ENCODE data around the gene TMEM9.

The TMEM9 gene

DNA sequence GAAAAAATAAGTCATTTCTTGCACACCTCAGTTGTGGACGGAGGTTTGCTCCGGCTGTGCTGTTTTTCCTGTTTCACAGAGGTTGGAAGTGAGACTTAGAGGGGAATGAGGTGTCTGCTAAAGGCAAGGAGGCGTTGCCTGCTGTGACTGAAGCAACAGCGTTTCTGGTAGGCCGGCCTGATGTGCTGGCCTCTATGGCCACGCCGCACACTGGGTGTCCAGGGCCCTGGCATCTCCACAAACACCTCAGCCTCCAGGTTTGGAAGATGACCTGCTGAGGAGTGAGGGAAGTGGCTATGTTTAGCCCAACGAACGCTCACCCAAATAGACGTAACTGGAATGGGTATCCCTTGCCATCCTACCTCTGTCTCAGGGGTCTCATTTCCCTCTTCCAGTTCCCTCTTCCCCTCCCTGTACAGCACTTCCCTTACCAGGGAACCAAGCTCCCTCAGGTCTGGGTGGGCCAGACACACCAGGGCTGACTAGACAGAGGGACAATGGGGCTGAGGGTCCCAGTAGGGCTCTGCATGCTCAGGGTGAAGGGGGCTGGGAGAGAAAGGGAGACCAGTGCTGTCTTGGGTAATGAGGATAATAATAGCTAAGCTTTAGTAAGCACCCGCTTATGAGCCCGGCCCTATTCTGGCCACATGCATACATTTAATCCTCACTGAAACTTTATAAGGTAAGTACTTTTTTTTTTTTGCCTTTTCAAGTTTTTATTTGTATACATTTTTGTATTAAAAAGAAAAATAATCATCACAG lies 53.9 kb downstream of the TMEM9 start:
- no peak for DNase-seq

DNA sequence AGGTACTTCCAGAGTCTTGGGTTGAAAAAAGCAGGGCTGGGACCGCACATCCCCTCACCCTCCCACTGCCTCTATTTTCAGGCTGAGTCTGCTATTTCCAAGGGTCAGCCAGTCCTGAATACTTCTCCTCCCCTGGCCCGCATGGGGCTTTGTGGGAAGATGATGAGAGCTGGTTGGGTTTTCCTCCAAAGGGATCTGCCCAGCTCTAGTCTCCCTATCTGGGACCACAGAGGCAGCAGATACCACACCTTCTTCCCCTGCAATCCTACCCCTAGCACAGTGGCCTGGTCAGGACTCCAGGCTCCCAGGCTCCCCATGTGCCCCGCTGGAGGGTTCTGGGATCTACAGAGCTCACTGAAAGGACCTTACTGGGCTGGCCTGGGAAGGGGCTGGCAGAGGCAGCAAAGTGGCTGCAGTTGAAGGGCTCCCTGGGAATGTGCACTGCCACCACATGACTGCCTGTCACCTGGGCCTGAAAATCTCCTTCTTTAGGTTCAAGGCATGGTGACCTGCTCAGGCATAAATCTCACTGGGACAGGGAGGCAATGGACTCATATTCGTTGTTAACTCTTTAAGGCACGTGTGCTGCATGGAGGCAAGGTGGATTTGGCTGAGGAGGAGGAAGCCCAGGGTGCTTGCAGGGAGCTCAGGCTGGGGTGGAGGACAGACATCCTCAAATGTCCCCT lies 55.1 kb downstream of the TMEM9 start:
- no peak for DNase-seq

DNA sequence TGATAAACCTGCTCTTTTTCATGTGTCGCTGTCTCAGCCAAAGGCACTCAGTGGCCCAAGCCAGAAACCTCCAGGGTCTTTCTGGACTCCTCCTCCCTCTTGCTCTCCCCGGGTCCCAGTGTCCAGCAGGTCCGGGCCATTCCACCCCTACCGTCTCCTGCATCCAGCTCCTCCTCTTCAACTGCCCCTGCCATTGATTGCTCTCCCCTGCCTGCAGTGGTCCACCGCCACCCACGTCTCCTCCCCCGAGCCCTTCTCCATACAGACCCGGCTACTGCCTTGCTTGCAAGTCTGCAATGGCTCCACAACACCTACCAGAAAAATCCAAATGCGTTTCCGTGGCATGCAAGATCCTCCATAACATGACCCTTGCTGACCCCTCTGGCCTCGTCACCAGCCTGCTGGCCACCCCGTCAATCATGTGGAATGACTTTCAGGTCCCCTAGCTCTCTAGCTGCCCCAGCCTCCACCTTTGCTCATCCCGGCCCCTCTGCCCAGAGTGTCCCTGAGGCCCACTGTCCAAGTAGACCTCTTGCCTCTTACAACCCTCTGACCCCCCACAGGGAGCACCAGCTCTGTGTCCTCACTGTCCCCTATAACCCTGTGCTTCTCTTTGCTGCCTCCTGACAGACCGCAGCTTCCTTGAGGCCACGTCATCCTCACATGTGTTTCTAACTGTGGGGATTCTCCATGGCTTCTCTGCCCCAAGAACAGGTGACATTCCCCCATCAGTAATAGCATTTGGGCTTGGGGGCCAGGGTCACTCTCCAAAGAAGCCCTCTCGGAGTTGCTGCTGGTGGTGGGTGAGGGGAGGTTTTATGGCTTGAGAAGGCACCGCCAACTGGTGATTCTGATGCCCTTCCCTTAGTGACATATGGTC lies 57.1 kb downstream of the TMEM9 start:
- DNase-seq, result no peak

DNA sequence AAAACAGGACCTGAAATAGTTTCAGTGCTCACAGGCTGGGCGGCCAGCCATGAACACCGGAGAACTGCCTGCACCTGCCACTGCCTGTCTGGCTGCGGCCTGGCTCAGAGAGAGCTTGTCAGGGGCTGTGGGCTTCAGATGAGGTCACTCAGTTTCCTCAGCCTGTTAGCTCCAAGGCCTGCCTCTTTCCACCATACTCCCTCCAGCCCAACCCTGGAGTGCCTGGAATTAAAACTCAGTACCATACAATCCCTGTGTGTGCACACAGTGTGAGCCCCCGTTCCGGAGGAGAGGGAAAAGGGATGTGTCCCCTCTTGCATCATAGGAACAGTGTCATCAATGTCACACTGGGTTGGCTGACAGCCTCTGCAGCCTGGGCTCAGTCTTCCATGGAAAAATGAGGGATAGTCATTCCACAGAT lies 58.2 kb downstream of the TMEM9 start:
- no peak for DNase-seq

DNA sequence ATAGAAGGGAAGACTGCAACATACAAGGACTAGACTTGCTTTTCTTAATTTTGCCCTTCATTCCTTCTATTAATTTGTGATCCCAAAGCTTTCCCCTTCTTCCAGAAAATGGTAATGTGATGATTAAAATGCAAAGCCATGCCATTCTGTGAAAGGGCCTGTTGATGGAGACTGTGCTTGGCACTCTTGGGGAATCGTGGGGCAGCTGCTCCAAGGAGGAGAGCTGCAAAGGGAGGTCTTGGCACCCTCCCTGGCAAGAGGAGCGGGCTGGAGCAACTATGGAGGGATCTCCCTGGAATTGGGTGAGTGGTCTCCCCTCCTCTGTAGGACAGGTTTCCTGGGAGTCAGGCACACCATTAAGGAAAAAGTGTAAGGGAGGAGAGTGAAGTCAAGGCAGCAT lies 58.7 kb downstream of the TMEM9 start:
- DNase-seq, result no peak

DNA sequence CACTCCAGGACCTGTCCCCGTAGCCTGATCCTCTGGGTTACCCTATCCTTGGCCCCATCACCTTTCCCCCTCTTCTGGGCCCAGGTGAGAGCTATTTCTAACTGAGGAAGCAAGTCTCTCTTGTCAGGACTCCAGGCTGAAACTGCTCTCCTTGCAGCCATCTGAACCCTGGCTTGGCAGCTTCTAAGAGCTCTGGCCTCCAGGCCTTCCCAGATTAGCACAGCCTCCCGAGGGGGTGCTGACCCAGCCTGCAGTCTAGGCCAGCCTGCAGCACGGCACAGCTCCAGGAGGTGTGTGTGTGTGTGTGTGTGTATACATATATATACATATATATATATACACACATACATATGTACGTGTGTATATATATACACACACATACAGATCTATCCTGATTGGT lies 59.4 kb downstream of the TMEM9 start:
- DNase-seq, result no peak

DNA sequence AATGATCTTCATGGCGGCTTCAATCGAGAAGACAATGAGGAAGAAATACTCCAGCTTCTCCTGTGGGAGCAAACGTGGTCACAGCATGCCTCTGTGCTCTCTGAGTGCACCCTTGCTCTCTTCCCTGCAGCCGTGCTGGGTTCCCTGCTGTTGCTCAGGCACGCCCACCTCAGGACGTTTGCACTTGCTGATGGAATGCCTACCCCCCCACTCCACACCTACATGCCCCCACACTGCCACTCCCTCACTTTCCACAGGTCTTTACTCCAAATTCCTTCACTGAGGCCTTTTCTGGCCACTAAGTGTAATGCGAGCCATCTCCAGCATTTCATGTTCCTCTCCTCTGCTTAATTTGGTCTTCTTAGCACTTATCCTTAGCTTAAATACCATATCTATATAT lies 60.3 kb downstream of the TMEM9 start:
- DNase-seq, result no peak

DNA sequence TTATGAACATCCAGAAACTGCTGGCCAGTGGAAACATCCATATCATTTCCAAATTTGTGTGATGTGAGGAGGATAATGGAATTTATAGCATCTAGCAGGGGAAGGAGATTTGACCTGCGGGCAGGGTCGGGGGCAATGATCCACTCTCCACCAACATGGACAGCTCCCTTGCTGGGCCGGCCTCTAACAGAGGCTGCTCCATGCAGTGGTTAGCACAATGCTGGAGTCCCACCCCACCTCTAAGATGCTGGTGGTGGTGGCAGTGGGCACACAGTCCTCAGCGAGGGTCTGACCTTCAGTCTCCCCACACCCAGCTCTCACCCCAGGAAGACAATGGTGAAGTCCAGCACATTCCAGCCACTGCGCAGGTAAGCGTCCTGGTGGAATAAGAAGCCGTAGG lies 60.7 kb downstream of the TMEM9 start:
- no peak for DNase-seq

DNA sequence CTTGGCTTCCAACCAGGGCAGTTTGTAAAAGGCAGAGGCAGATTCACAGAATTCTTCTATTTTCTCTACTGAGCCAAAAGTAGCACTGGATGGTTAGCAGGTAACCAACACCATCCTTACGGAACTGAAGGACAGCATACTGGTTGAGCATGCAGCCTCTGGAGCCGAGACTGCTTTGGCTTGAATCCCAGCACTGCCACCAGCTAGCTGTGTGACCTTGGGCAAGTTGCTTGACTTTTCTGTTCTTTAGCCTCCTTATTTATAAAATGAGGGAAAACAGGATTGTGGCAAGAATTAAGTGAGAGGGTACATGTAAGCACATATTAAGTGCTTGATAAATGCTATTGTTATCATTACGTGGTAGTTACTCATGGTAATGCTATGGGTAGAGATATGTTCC lies 61.5 kb downstream of the TMEM9 start:
- no peak for DNase-seq

DNA sequence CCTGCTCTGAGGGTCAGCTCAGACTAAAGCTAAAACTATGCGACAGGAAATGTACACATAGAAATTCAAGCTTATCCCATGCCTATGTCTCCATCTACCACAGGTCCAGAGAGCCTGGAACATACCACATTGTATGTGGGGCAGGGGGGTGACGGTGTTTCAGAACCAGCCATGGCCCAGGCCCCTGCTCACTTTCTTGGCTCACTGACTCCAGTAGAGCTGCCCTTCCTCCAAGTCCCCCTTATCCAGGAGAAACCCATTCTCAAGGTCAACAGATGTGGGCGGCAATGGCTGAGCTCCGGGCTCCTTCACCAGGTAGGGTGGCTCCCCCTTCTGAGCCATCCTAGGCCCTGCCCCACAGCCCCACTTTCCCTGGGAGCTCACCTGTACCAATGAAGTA lies 63.0 kb downstream of the TMEM9 start:
- DNase-seq, result no peak

DNA sequence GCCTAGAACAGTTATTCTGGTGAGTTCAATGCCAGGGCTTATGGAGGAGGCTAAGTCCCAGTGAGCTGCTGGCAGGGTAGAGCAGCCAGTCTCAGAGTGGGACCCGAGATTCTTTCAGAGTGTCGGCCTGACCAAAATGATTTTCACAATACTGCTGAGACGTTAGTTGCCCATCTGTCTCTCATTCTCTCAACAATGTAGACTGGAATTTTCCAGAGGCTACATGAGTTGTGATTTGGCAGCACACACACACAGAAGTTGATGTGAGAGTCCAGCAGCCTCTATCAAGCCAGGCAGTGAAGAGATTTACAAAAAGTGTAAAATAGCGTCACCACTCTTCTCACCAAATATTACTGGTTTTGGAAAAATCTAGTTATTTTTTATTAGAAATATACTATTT lies 63.7 kb downstream of the TMEM9 start:
- no peak for DNase-seq

DNA sequence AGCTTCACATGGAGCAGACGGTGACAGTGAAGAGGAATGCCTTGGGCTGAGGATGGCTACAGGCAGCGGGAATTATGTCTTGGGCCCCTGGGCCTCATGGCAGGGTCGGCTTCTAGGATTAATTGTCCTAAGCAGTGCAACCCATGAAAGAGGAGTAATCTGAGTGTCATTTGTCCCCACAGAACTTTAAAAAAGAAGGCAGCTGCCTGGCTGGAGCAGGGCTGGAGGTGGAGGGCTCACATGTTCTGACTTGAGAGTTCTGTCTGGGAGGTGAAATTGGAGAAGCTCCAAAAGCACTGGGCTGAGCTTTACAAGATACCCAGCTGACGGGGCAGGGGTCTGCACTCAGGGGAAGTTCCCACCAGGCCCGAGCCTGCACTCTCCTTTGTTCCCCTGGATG lies 64.7 kb downstream of the TMEM9 start:
- DNase-seq, result no peak

DNA sequence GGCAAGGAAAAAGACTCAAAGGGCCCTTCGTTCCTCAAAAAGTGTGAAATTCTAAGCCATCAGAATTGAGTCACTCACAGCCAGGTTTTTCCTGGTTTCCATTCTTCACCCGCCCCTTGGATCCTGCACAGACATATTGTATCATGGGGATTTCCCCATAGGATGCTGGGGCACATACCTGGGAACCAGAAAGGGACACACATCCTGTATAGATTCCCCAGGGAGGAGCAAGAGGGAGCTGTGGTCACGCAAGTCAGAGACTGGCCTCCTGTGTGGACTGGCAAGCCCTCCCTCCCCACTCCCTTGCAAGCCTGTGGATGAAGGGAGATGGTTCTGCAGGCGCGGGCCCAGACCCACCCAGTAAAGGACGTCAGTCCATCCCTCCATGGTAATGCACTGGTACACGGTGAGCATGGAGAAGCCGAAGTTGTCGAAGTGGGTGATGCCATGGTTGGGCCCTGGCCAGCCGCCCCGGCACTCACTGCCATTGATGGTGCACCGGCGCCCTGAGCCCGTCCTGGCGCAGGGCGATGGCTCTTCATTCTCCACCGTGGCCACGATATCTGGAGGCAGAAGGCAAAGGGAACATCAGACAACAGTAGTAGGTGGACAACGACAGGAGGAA lies 65.3 kb downstream of the TMEM9 start:
- DNase-seq, result no peak

DNA sequence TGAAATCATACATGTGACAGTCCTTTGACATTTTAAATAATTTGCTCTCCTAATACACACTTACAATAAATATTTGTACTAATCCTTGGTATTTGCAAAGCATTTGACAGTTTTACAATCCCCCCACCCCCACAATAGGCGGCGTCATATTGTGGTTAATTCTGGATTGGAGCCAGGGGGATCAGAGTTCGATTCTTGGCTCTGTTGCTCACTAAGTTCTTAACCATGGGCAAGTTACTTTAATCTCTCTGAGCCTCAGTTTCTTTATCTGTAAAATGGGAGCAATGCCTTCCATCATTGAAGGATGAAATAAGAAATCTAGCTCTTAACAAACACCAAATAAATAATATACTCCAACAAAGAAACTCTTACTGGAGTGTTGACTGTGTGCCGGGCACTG lies 65.9 kb downstream of the TMEM9 start:
- DNase-seq, result no peak

DNA sequence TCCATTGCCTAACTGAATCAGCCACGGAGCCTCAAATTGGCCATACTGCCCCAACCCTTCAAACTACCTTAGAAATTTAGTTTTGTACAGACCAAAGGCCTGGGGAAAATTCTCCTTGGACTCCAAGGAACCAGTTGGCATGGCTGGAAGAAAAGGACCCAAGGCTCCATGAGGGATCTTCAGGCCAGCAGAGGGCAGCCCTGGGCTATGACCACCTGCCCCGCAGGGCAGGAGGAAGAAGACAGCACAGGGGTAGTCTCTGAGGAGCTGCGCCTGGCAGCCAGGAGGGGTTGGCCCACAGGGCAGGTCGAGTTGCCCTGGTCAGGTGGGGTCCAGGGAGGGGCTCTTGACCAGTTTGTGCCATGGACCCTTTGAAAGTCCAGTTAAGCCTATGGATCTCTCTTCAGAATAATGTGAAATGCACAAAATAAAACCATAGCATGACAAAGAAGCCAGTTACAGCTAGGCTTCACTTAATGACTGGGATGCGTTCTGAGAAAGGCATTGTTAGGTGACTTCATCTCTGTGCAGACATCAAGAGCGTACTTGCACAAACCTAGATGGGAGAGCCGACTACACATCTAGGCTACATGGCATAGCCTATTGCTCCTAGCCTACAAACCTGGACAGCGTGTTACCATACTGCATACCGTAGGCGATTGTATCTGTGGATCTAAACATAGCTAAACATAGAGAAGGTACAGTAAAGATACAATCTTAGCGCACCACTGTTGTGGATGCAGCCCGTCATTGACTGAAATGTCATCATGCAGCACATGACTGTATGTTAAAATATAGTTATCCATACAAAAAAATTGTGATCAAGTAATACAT lies 68.2 kb downstream of the TMEM9 start:
- peak; percentile 17 for DNase-seq
